GM21367 (cell line): Measurements from ENCODE around the gene RNF187.
"Not testable (repeated sequence)": the region's sequence is repeated elsewhere in the genome, so short reads cannot be mapped to it uniquely, and the experiment has no call there.

Experiments
- ATAC-seq: cut with Tn5 transposase; IDR thresholded peaks from one replicate; pipeline ENCODE4 v1.9.1; 2021; ENCODE audit not compliant: unreplicated experiment

RNF187 gene

DNA sequence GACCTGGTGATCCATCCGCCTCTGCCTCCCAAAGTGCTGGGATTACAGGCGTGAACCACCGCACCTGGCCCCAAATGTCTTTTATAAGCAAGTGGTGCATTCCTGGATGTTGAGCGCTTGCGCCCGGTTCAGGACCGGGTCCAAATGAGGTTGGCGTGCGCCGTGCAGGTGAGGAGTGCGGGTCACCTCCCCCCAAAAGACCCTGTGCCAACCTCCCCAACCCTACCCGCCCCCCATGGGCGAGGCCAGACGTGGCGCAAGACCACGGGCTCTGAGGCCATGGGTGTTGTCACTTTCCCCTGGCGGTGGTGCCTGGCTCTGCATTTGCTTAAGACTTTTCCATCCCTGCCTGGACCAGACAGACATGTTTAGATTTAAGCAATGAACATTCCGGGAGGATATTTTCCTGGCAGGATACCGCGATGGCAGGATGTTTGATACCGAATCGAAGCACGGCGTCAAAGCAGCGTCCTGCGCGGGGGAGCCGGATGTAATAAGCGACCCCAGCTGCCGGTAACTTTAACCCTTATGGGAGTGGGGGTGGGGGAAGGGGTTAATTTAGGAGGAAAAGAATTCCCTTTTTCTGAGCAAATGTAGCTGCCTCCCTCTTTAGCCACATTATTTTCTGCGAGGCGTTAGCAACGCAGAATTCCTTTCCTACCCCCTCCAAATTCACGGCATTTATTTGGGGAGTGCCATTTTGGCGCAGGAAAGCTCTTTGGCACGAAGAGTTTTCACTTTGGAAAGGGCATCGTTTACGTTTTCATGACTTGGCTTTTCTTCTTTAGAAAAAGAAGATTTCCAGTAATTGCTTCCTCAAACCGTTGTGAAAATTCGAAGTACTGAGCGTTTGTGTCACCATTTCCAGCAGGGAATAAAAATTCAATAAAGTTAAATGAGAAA, 27.8 kb upstream of the RNF187 start:
- ATAC-seq: peak; percentile 31

GRCh38 chr1:228460821-228461220, 26.4 kb upstream of the RNF187 start:
- no peak for ATAC-seq

- ATAC-seq: no peak
These were observed 24.6 kb upstream of the RNF187 start for GRCh38 chr1:228462560-228462959.

GRCh38 chr1:228463009-228463558, 24.1 kb upstream of the RNF187 start:
- no peak for ATAC-seq

GRCh38 chr1:228463559-228464455, 23.4 kb upstream of the RNF187 start:
- ATAC-seq: peak; percentile 48

GRCh38 chr1:228464487-228464983, 22.6 kb upstream of the RNF187 start:
- peak; percentile 76 for ATAC-seq

DNA sequence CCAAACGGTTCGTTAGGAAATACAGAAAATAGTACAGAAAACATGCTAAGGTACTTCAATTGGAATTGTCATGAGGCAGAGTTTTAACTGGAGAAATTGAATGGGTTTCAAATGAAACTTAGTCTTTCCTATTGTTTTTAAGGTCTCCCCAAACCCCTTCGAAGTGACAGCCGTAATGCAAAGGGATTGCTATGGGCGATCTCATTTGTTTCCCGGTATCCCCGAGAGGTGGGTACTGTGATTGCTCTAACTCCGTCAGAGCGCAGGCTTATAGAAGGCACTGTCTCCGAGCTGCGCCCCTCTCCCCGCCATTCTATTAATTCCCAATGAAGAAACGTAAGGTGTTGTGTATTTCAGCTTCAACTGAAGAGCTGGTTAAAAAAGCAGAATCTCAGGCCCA, 22.0 kb upstream of the RNF187 start:
- no peak for ATAC-seq

- no peak for ATAC-seq
These were observed 21.5 kb upstream of the RNF187 start for GRCh38 chr1:228465571-228466146.

- not testable (repeated sequence) for ATAC-seq
These were observed 19.0 kb upstream of the RNF187 start for GRCh38 chr1:228468188-228468587.

- ATAC-seq: no peak
These were observed 17.6 kb upstream of the RNF187 start for GRCh38 chr1:228469413-228470162.

DNA sequence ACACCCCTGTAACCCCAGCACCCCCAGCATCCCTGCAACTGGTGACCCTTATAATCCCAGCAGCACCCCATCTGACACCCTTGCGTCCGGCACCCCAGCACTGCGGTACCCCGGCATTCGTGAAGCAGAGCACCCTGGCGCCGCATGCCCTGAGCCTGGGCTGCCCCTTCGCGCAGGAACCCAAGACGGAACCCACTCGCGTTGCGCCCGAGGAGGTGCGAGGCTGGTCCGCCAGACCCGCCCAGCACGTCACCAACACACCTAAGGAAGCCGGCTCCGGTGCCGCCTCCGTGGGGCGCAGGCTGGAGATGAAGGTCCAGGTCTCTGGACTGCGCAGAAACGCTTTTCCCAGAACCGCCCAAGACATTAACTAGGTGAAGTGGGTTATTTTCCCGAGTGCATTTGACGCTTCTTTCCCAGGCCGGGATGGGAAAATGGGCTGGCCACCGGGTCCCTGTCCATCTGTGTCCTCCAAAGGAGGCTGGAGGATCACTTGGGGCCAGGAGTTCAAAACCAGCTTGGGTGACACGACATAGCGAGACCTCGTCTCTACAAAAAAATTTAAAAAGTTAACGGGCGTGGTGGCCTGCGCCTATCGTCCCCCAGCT, 15.9 kb upstream of the RNF187 start:
- ATAC-seq: no peak

DNA sequence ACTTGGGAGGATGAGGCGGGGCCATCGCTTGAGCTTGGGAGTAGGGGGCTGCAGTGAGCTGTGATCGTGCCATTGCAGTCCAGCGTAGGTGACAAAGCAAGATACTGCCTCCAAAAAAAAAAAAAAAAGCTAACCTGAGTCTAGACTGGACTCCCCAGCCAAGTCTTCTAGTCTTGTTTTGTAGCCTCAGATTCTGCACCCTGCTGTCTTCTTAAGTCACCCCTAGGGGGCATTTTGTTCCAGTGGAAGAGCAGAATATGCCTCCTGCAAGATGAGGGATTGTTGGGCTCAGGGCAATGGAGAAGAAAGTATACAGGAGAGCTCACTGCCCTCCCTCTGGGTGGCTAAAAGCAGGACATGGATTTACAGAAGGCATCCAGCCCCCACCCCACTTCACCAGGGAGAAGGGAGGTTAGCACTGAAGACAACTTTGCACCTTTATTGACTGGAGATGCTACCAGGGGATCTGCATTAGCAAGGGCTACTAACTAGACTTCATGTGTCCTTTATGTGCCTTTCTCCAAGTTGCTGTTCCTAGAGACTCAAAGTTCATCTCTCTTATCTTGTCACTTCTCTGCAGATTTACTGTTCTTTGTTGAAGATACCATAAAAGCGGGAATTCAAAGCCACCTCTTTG, 15.3 kb upstream of the RNF187 start:
- peak; percentile 67 for ATAC-seq

DNA sequence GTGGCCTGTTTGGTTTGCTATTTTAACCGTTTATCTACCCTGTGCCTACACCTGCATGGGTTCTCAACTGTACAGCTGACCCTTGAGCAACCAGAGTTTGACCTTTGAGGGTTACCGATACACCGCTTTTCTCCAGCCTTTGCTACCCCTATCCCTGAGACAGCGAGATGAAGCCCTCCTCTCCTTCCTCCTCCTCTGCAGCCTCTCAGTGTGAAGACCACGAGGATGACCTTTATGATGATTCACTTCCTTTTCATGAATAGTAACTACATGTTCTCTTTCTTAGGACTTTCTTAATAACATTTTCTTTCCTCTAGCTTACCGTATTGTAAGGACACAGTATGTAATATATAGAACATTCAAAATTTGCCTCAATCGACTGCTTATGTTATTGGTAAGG, 14.5 kb upstream of the RNF187 start:
- ATAC-seq: no peak

DNA sequence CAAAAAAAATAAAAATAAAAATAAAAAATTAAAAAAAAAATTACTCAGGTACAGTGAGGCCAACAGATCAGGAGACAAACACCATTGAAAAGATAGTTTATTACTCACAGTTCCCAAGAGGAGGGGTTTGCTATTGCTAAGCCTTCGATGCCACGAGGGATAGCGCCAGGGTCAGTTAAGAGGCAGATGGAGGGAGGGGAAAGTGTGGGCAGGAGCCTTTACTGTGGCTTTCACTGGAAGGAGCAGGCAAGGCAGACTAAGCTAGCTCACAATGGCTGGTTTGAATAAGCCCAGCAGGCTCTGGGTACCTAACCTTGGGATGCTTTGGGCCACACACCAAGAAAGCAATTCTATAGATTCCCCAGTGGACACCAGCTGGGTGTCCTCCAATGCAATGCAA, 12.7 kb upstream of the RNF187 start:
- no peak for ATAC-seq

DNA sequence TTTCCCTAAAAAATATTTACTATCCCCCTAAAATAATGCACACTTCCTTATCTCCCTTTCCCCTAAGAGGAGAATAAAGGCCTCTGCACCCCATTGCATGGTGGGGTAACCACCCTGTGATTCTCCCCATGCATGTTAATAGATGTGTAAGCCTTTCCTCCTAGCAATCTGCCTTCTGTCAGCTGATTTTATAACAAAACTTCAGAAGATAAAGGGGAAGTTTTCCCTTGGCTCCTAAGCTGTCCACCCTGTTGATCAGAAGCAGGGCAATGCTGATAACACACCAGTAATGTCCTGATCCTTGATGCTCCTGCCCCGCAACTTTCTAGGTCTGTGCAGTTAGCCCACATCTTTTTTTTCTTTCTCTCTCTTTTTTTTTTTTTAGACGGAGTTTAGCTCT, 11.4 kb upstream of the RNF187 start:
- ATAC-seq: no peak

GRCh38 chr1:228477263-228477662, 9.9 kb upstream of the RNF187 start:
- no peak for ATAC-seq

- no peak for ATAC-seq
These were observed 8.9 kb upstream of the RNF187 start for GRCh38 chr1:228478326-228478725.

DNA sequence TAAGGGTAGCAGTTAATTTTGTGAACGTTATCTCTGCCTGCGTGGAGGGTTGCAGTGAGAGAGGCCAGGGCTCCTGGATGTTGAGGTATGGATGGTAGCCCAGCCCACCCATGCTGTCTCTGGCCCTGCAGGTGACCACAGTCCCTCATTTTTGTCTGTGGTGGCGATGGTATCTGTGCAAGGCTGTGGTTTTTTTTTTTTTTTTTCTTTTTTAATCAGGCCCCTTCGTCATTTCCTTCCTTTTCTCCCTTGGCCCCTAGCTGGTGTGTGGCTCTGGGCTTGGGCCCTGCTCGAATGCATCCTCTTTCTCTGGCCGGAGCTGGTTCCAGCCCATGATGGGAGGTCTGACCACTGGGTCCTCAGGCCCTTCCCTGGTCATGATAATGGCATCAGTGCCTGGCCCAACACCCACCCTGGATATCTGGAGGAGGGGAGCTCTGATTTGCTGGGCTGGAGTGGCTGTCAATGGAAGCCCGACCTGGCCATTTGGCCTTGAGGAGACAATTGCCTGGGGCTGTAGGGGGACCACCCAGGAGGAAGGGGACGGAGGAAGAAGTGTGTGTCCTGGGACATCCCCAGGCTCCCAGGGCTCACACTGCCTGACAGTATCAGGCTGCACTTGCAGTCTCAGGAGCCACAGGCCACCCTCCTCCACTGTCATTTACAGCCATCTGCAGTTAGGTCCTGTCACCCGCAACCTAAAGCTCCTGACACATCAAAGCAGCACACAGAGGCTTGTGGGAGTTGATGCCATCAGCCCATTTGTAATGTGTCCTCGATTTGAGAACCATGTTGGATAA, 8.1 kb upstream of the RNF187 start:
- ATAC-seq: peak; percentile 61

DNA sequence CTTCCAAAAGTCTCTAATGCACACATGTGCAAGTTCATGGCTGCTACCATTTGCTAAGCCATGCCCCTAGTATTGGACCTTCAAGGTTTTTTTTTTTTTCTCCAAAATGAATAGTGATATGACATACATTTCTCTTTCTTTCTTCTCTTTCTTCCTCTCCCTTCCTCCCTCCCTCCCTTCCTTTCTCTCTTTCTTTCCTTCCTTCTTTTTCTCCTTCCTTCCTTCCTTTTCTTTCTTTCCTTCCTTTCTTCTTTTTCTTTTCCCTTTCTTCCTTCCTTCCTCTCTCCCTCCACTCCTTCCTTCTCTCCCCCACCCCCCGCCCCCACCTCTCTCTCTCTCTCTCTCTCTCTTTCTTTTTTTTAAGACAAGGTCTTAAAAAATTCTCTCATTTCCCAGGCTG, 3.4 kb upstream of the RNF187 start:
- ATAC-seq: no peak
